Neural cell (in vitro differentiated cells): ENCODE measurements around the gene NOTCH3. TPM values are rescaled to one million over a fixed set of nuclear protein-coding genes. Genes with fewer than 3 reads are reported as not detected.

Experiments used
- H2AFZ ChIP-seq: fragments of 200-600, 300-800 bp; sonication (generic), shearing (Covaris generic); 2 replicates; pipeline ENCODE4 v1.6.0; 2014; ENCODE audit warnings: low read depth, mild to moderate bottlenecking, antibody characterized with exemption, low read length, moderate library complexity
- H3F3A ChIP-seq: fragments of 200-600 bp; shearing (Covaris generic); 2 replicates; pipeline ENCODE4 v1.6.1; 2016; ENCODE audit warnings: mild to moderate bottlenecking, moderate library complexity, mixed read lengths, antibody characterized with exemption, low read length; ENCODE audit not compliant: insufficient read depth, poor library complexity, severe bottlenecking
- H3K27ac ChIP-seq: fragments of 200-600, 300-800 bp; sonication (generic), shearing (Covaris generic); 2 replicates; pipeline ENCODE4 v1.5.1; 2014; ENCODE audit warnings: mild to moderate bottlenecking, low read length, moderate library complexity
- H3K27me3 ChIP-seq: fragments of 300-800, 200-600 bp; sonication (generic), shearing (Covaris generic); 2 replicates; pipeline ENCODE4 v1.6.0; 2014; ENCODE audit warnings: mild to moderate bottlenecking, low read depth, low read length, moderate library complexity; ENCODE audit not compliant: insufficient read depth
- H3K36me3 ChIP-seq: fragments of 300-800, 200-600 bp; sonication (generic), shearing (Covaris generic); 2 replicates; pipeline ENCODE4 v1.5.1; 2014; ENCODE audit warnings: mild to moderate bottlenecking, antibody characterized with exemption, low read length, moderate library complexity; ENCODE audit not compliant: insufficient read depth
- H3K4me2 ChIP-seq: fragments of 300-800, 200-600 bp; sonication (generic), shearing (Covaris generic); 2 replicates; pipeline ENCODE4 v1.6.0; 2014; ENCODE audit warnings: mild to moderate bottlenecking, low read length
- H3K4me3 ChIP-seq: fragments of 300-800, 200-600 bp; sonication (generic), shearing (Covaris generic); 2 replicates; pipeline ENCODE4 v1.5.1; 2014; ENCODE audit warnings: mild to moderate bottlenecking, low read length, moderate library complexity
- H3K79me2 ChIP-seq: fragments of 200-600 bp; shearing (Covaris generic); replicated peaks from 2 replicates; pipeline ENCODE4 v1.6.0; 2014; ENCODE audit warnings: mild to moderate bottlenecking, low read length, moderate library complexity; ENCODE audit not compliant: insufficient read depth
- H3K9ac ChIP-seq: fragments of 300-800, 200-600 bp; sonication (generic), shearing (Covaris generic); 2 replicates; pipeline ENCODE4 v1.6.1; 2016; ENCODE audit warnings: mild to moderate bottlenecking, low read length, mixed read lengths
- H3K9me2 ChIP-seq: fragments of 200-600 bp; shearing (Covaris generic); 2 replicates; pipeline ENCODE4 v1.6.1; 2016; ENCODE audit warnings: mild to moderate bottlenecking, low read length, mixed read lengths; ENCODE audit not compliant: insufficient read depth
- H3K9me3 ChIP-seq: fragments of 200-600, 300-800 bp; sonication (generic), shearing (Covaris generic); 2 replicates; pipeline ENCODE4 v1.6.1; 2016; ENCODE audit warnings: mild to moderate bottlenecking, mixed run types, low read length, moderate library complexity, mixed read lengths
- H4K20me1 ChIP-seq: fragments of 200-600 bp; shearing (Covaris generic); 2 replicates; pipeline ENCODE4 v1.6.1; 2016; ENCODE audit warnings: mild to moderate bottlenecking, mixed run types; ENCODE audit not compliant: insufficient read depth
- CTCF ChIP-seq: fragments of 450-650 bp; IDR thresholded peaks from 2 replicates; pipeline ENCODE4 v1.5.1; 2014; ENCODE audit warnings: antibody characterized with exemption, mild to moderate bottlenecking, moderate library complexity; ENCODE audit not compliant: poor library complexity, severe bottlenecking
- EP300 ChIP-seq: fragments of 450-650 bp; conservative IDR thresholded peaks from 2 replicates; pipeline ENCODE4 v1.6.1; 2014; ENCODE audit warnings: antibody characterized with exemption, mild to moderate bottlenecking, moderate library complexity; ENCODE audit not compliant: poor library complexity, severe bottlenecking
- EZH2 ChIP-seq: fragments of 200-600, 300-800 bp; shearing (Covaris generic), sonication (generic); IDR thresholded peaks from 2 replicates; pipeline ENCODE4 v1.6.1; 2014; ENCODE audit warnings: antibody characterized with exemption, low read length, borderline replicate concordance, mild to moderate bottlenecking; ENCODE audit not compliant: insufficient read depth, poor library complexity, severe bottlenecking
- MXI1 ChIP-seq: fragments of 450-650 bp; conservative IDR thresholded peaks from 2 replicates; pipeline ENCODE4 v1.6.1; 2014; ENCODE audit warnings: antibody characterized with exemption, mild to moderate bottlenecking; ENCODE audit not compliant: poor library complexity, severe bottlenecking
- POLR2AphosphoS5 ChIP-seq: IDR thresholded peaks from 2 replicates; pipeline ENCODE4 v1.6.1; 2012
- RAD21 ChIP-seq: fragments of 450-650 bp; conservative IDR thresholded peaks from 2 replicates; pipeline ENCODE4 v1.6.1; 2014; ENCODE audit warnings: antibody characterized with exemption, mild to moderate bottlenecking, moderate library complexity
- SMC3 ChIP-seq: fragments of 450-650 bp; conservative IDR thresholded peaks from 2 replicates; pipeline ENCODE4 v1.6.1; 2014; ENCODE audit warnings: antibody characterized with exemption, mild to moderate bottlenecking, moderate library complexity; ENCODE audit not compliant: poor library complexity
- TAF1 ChIP-seq: IDR thresholded peaks from 2 replicates; pipeline ENCODE4 v1.6.1; 2012; ENCODE audit warnings: low read depth
- polyA plus RNA-seq: library from polyadenylated mRNA; depleted of rRNA; stranded (reverse); fragments of >200 nt; gene quantifications from 2 replicates; pipeline ENCODE4 v1.2.3, GENCODE V29; 2014
- TF ChIP-seq, protein P1 (sequence below): IDR thresholded peaks from 2 replicates; pipeline ENCODE4 v1.6.1; 2012; ENCODE audit warnings: borderline replicate concordance

NOTCH3 gene
- polyA plus RNA-seq, 1 donor from 2014 or later, result 0.21 TPM

DNA sequence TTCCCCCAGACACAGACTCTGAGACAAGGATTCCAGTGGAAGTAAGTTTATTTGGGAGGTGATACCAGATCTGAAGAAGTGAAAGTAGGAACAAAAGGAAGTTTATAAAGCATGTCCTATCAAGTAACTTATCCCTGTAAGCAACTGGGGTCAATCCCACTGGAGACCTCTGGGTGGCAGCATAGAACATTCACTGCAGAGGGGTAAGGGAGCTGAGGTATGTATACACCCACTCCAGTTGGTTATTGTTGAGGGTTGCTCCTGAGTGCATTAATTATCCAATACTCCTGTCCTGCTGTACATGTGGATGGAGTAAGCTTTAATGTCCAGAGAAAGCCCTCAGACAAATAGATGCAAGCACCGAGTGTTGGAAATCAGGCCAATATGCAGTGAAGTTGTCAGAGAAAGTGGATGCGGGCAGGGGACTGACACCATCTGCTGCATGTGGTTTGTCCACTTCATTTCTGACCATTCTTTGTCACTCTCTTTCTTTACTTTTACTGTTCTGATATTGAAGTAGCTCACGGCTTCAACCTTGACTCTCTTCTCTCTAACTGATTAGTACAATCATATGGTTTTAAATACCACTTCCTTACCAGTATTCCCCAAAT lies 46.7 kb downstream of the NOTCH3 start:
- no peak overlapping the region for H3K27ac ChIP-seq
- H3K9me2 ChIP-seq, result no peaks in the 10 kb centered on the region
- TF ChIP-seq SMC3 (no peak), RAD21 (peak; percentile 32), TAF1 (no peak), EP300 (no peak), MXI1 (no peak), EZH2 (no peak), POLR2AphosphoS5 (no peak), CTCF (peak; percentile 54)
- TF ChIP-seq, protein P1, sequence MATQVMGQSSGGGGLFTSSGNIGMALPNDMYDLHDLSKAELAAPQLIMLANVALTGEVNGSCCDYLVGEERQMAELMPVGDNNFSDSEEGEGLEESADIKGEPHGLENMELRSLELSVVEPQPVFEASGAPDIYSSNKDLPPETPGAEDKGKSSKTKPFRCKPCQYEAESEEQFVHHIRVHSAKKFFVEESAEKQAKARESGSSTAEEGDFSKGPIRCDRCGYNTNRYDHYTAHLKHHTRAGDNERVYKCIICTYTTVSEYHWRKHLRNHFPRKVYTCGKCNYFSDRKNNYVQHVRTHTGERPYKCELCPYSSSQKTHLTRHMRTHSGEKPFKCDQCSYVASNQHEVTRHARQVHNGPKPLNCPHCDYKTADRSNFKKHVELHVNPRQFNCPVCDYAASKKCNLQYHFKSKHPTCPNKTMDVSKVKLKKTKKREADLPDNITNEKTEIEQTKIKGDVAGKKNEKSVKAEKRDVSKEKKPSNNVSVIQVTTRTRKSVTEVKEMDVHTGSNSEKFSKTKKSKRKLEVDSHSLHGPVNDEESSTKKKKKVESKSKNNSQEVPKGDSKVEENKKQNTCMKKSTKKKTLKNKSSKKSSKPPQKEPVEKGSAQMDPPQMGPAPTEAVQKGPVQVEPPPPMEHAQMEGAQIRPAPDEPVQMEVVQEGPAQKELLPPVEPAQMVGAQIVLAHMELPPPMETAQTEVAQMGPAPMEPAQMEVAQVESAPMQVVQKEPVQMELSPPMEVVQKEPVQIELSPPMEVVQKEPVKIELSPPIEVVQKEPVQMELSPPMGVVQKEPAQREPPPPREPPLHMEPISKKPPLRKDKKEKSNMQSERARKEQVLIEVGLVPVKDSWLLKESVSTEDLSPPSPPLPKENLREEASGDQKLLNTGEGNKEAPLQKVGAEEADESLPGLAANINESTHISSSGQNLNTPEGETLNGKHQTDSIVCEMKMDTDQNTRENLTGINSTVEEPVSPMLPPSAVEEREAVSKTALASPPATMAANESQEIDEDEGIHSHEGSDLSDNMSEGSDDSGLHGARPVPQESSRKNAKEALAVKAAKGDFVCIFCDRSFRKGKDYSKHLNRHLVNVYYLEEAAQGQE, result no peak
- no peak overlapping the region for H2AFZ ChIP-seq
- H3K79me2 ChIP-seq, result no peaks in the 10 kb centered on the region
- H4K20me1 ChIP-seq, result no peaks in the 10 kb centered on the region
- H3K4me3 ChIP-seq, result no peak overlapping the region
- no peaks in the 10 kb centered on the region for H3K36me3 ChIP-seq
- peaks cover under 1% of the 10 kb centered on the region for H3K9me3 ChIP-seq
- no peaks in the 10 kb centered on the region for H3F3A ChIP-seq
- no peaks in the 10 kb centered on the region for H3K27me3 ChIP-seq
- H3K9ac ChIP-seq, result no peak overlapping the region
- H3K4me2 ChIP-seq, result no peak overlapping the region

GRCh38 chr19:15149737-15150136 lies 51.1 kb downstream of the NOTCH3 start:
- Histone ChIP-seq H3K36me3 (no peaks in the 10 kb centered on the region), H2AFZ (no peak overlapping the region), H4K20me1 (no peaks in the 10 kb centered on the region), H3K9me2 (no peaks in the 10 kb centered on the region), H3K4me2 (no peak overlapping the region), H3K27ac (no peak overlapping the region), H3K79me2 (no peaks in the 10 kb centered on the region), H3K9ac (no peak overlapping the region), H3K9me3 (no peaks in the 10 kb centered on the region), H3K27me3 (no peaks in the 10 kb centered on the region), H3F3A (no peaks in the 10 kb centered on the region), H3K4me3 (no peak overlapping the region)
- no peak for TF ChIP-seq EP300
- TF ChIP-seq POLR2AphosphoS5, result no peak
- no peak for TF ChIP-seq SMC3
- TF ChIP-seq CTCF, result no peak
- TF ChIP-seq MXI1, result no peak
- no peak for TF ChIP-seq RAD21
- TF ChIP-seq TAF1, result no peak
- TF ChIP-seq, protein P1, result no peak
- TF ChIP-seq EZH2, result no peak
